HepG2 (cell line): Measurements from ENCODE around the gene LYRM4. TPM values are rescaled to one million over a fixed set of nuclear protein-coding genes. Genes with fewer than 3 reads are reported as not detected.

Experiments used
- ADNP ChIP-seq: sonication (generic); formaldehyde crosslinking; IDR thresholded peaks from 2 replicates; pipeline ENCODE4 v1.4.0; 2020; ENCODE audit warnings: missing genetic modification reagents
- DNMT1 ChIP-seq: sonication (generic); formaldehyde crosslinking; IDR thresholded peaks from 2 replicates; pipeline ENCODE4 v1.5.1; 2020; ENCODE audit warnings: mild to moderate bottlenecking, missing genetic modification reagents
- EHMT2 ChIP-seq: fragments of 200-600 bp; sonication (generic); IDR thresholded peaks from 2 replicates; pipeline ENCODE4 v1.7.0; 2017; ENCODE audit warnings: antibody characterized with exemption, low read depth, low read length, borderline replicate concordance
- ETV5 ChIP-seq: IDR thresholded peaks from 2 replicates; pipeline ENCODE4 v1.6.1; 2018; ENCODE audit warnings: missing biosample characterization, missing genetic modification reagents, inconsistent platforms, borderline replicate concordance
- FOXK2 ChIP-seq: fragments of 450-650 bp; IDR thresholded peaks from 2 replicates; pipeline ENCODE4 v1.6.1; 2016
- GATAD1 ChIP-seq: IDR thresholded peaks from 2 replicates; pipeline ENCODE4 v1.6.1; 2016; ENCODE audit warnings: missing genetic modification reagents, missing compliant biosample characterization
- GFI1 ChIP-seq: sonication (generic); formaldehyde crosslinking; IDR thresholded peaks from 2 replicates; pipeline ENCODE4 v1.5.0; 2020; ENCODE audit warnings: missing genetic modification reagents, mild to moderate bottlenecking, borderline replicate concordance
- KDM5B ChIP-seq: sonication (generic); formaldehyde crosslinking; IDR thresholded peaks from 2 replicates; pipeline ENCODE4 v1.4.0; 2020; ENCODE audit warnings: missing genetic modification reagents, mild to moderate bottlenecking, borderline replicate concordance
- KLF12 ChIP-seq: sonication (generic); formaldehyde crosslinking; IDR thresholded peaks from 2 replicates; pipeline ENCODE4 v1.4.0; 2020; ENCODE audit warnings: missing genetic modification reagents, borderline replicate concordance
- NAIF1 ChIP-seq: sonication (generic); formaldehyde crosslinking; IDR thresholded peaks from 2 replicates; pipeline ENCODE4 v1.5.0; 2020; ENCODE audit warnings: mild to moderate bottlenecking, missing genetic modification reagents, borderline replicate concordance
- NFE2L1 ChIP-seq: sonication (generic); formaldehyde crosslinking; IDR thresholded peaks from 2 replicates; pipeline ENCODE4 v1.4.0; 2020; ENCODE audit warnings: missing genetic modification reagents, mild to moderate bottlenecking, borderline replicate concordance
- NONO ChIP-seq, 2 experiments: fragments of 450-650 bp in 1 of 2; sonication (generic) in 1 of 2; formaldehyde crosslinking in 1 of 2; IDR thresholded peaks in 1 of 2; conservative IDR thresholded peaks in 1 of 2; 2 replicates each; pipeline versions ENCODE4 v1.6.1 to v1.8.0; 2017 to 2022; ENCODE audit warnings: mild to moderate bottlenecking in 1 of 2, missing genetic modification reagents in 1 of 2, moderate library complexity in 1 of 2
- NR2F2 ChIP-seq: IDR thresholded peaks from 2 replicates; pipeline ENCODE4 v1.6.1; 2012; ENCODE audit warnings: low read depth, inconsistent platforms, borderline replicate concordance
- NR3C1 ChIP-seq: sonication (generic); formaldehyde crosslinking; IDR thresholded peaks from 2 replicates; pipeline ENCODE4 v1.4.0; 2020; ENCODE audit warnings: missing genetic modification reagents
- POLR2AphosphoS5 ChIP-seq: IDR thresholded peaks from 2 replicates; pipeline ENCODE4 v1.6.1; 2012; ENCODE audit warnings: low read depth, low read length
- RFX1 ChIP-seq: fragments of 450-650 bp; IDR thresholded peaks from 2 replicates; pipeline ENCODE4 v1.6.1; 2017
- TRIM22 ChIP-seq: fragments of 450-650 bp; IDR thresholded peaks from 2 replicates; pipeline ENCODE4 v1.6.1; 2017
- TSC22D2 ChIP-seq: sonication (generic); formaldehyde crosslinking; IDR thresholded peaks from 2 replicates; pipeline ENCODE4 v1.5.1; 2020; ENCODE audit warnings: missing genetic modification reagents, mild to moderate bottlenecking, borderline replicate concordance
- ZC3H4 ChIP-seq: sonication (generic); formaldehyde crosslinking; IDR thresholded peaks from 2 replicates; pipeline ENCODE4 v1.4.0; 2020; ENCODE audit warnings: missing genetic modification reagents, borderline replicate concordance
- ZNF230 ChIP-seq: sonication (generic); formaldehyde crosslinking; IDR thresholded peaks from 2 replicates; pipeline ENCODE4 v1.4.0; 2020; ENCODE audit warnings: mild to moderate bottlenecking, missing genetic modification reagents
- ZNF44 ChIP-seq: sonication (generic); formaldehyde crosslinking; IDR thresholded peaks from 2 replicates; pipeline ENCODE4 v1.5.1; 2020; ENCODE audit warnings: mild to moderate bottlenecking, missing genetic modification reagents
- ZNF441 ChIP-seq: sonication (generic); formaldehyde crosslinking; IDR thresholded peaks from 2 replicates; pipeline ENCODE4 v1.7.0; 2021; ENCODE audit warnings: missing genetic modification reagents, borderline replicate concordance
- ZNF737 ChIP-seq: sonication (generic); formaldehyde crosslinking; IDR thresholded peaks from 2 replicates; pipeline ENCODE4 v1.5.0; 2020; ENCODE audit warnings: missing genetic modification reagents, mild to moderate bottlenecking, borderline replicate concordance
- ZNF780A ChIP-seq: sonication (generic); formaldehyde crosslinking; IDR thresholded peaks from 2 replicates; pipeline ENCODE4 v1.8.0; 2022; ENCODE audit warnings: mild to moderate bottlenecking, missing genetic modification reagents, moderate library complexity
- polyA plus RNA-seq, 8 experiments: library from polyadenylated mRNA; depleted of rRNA in 3 of 8; stranded (reverse) in 7 of 8; unstranded in 1 of 8; fragments of >200 nt; fragmentation: Illumina TruSeq in 4 of 8; extraction: Trizol in 4 of 8; gene quantifications; 2 replicates each; pipeline versions ENCODE4 v1.2.1 to v1.2.3, GENCODE V29; 2011 to 2016; ENCODE audit warnings: low read depth in 4 of 8, missing spikeins in 1 of 8, mixed read lengths in 1 of 8; ENCODE audit not compliant: insufficient read depth in 1 of 8
- total RNA-seq, 5 experiments: library from RNA; depleted of rRNA; stranded (reverse); fragments of >200 nt; fragmentation: Illumina TruSeq; extraction: Trizol; gene quantifications; 2 replicates each; pipeline ENCODE4 v1.2.3, GENCODE V29; 2016; ENCODE audit warnings: low read depth in 1 of 5
- TF ChIP-seq, protein P1 (sequence below): sonication (generic); formaldehyde crosslinking; IDR thresholded peaks from 2 replicates; pipeline ENCODE4 v1.4.0; 2020; ENCODE audit warnings: low read depth, mild to moderate bottlenecking, missing genetic modification reagents
- TF ChIP-seq, protein P2 (sequence below): IDR thresholded peaks from 2 replicates; pipeline ENCODE4 v1.6.1; 2016; ENCODE audit warnings: missing genetic modification reagents, missing compliant biosample characterization
- TF ChIP-seq, protein P3 (sequence below): sonication (generic); formaldehyde crosslinking; IDR thresholded peaks from 2 replicates; pipeline ENCODE4 v1.4.0; 2020; ENCODE audit warnings: missing genetic modification reagents

Gene LYRM4
- total and polyA plus RNA-seq, 2 of the 13 experiments (the other 11 are each of a cell fraction or from before 2014, with no cell fraction given), result 64.6 to 67.5 TPM

DNA sequence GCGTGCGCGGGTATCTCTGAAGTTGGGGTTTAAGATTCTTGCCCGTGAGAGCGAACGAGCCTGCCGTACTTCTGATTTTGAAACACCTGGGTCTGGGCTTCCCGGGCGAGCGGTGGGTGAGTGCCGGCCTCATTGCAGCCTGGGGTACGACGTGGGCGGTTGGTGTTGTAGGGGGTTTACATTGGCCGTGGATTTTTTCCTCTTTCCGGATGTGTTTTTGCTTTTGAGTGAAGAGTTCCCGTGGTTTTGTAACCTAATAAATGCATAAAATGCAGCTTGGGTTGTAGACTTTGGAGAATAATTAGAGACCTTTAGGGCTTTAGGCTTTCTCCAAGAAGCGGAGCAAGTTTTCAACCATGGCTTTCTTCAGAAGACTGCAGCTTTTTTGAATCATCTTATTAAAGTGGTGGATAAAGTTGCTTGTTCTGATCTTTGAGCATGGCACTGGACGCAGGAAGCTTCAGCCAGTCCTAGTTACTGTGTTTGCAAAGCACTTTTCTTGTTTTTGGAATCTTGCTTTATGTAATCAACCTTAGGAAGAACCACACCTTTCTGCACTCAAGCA is 877 bp upstream of the LYRM4 start (continued):
- TF ChIP-seq GFI1 (CRISPR knock-in tag) (0 out of 2 replicates have a peak, but pooled peaks have one; percentile 29), ADNP (CRISPR knock-in tag) (no peak), DNMT1 (CRISPR knock-in tag) (no peak), KLF12 (no peak), NONO (IDR thresholded peaks at IDR 0.05) (no peak), NONO (CRISPR knock-in tag; conservative IDR thresholded peaks at IDR 0.05) (0 out of 2 replicates have a peak, but pooled peaks have one; percentile 0), NR2F2 (no peak), KDM5B (CRISPR knock-in tag) (no peak), NR3C1 (CRISPR knock-in tag) (no peak), ZNF780A (CRISPR knock-in tag) (no peak), ZNF44 (CRISPR knock-in tag) (no peak; the same call in 1 of the 2 replicates), ZNF230 (CRISPR knock-in tag) (no peak), GATAD1 (no peak), ETV5 (0 out of 2 replicates have a peak, but pooled peaks have one; percentile 0), RFX1 (no peak), FOXK2 (no peak), TRIM22 (no peak), ZNF441 (CRISPR knock-in tag) (no peak), NFE2L1 (no peak), NAIF1 (CRISPR knock-in tag) (peak; percentile 9; the same call in 1 of the 2 replicates), POLR2AphosphoS5 (no peak; the same call in 1 of the 2 replicates), TSC22D2 (CRISPR knock-in tag) (no peak), ZNF737 (CRISPR knock-in tag) (no peak), EHMT2 (no peak), ZC3H4 (no peak)
- TF ChIP-seq, protein P1, sequence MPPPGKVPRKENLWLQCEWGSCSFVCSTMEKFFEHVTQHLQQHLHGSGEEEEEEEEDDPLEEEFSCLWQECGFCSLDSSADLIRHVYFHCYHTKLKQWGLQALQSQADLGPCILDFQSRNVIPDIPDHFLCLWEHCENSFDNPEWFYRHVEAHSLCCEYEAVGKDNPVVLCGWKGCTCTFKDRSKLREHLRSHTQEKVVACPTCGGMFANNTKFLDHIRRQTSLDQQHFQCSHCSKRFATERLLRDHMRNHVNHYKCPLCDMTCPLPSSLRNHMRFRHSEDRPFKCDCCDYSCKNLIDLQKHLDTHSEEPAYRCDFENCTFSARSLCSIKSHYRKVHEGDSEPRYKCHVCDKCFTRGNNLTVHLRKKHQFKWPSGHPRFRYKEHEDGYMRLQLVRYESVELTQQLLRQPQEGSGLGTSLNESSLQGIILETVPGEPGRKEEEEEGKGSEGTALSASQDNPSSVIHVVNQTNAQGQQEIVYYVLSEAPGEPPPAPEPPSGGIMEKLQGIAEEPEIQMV (CRISPR knock-in tag), result no peak
- TF ChIP-seq, protein P2, sequence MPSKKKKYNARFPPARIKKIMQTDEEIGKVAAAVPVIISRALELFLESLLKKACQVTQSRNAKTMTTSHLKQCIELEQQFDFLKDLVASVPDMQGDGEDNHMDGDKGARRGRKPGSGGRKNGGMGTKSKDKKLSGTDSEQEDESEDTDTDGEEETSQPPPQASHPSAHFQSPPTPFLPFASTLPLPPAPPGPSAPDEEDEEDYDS (CRISPR knock-in tag), result no peak; the same call in 1 of the 2 replicates
- TF ChIP-seq, protein P3, sequence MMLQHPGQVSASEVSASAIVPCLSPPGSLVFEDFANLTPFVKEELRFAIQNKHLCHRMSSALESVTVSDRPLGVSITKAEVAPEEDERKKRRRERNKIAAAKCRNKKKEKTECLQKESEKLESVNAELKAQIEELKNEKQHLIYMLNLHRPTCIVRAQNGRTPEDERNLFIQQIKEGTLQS (CRISPR knock-in tag), result no peak
